SK-N-SH (cell line): ENCODE results near the gene CADPS2. TPM values are rescaled to one million over a fixed set of nuclear protein-coding genes. Genes with fewer than 3 reads are reported as not detected.

Experiments
- CTCF ChIA-PET: fragments of 300-600, 350-600 bp; formaldehyde crosslinking; extraction: SDS; loops from one replicate; lab custom pipeline; 2021; lab: Yijun Ruan, JAX
- POLR2A ChIA-PET: fragments of 350-600 bp; sonication (Branson Sonifier 250); formaldehyde crosslinking; extraction: SDS; loops from one replicate; lab custom pipeline; 2020; ENCODE audit warnings: antibody characterized with exemption, inconsistent platforms; lab: Yijun Ruan, JAX
- DNase-seq: peaks from one replicate; pipeline ENCODE4 v3.0.0; 2012
- H2AFZ ChIP-seq: fragments of 200-600 bp; sonication (generic); 2 replicates; pipeline ENCODE4 v1.8.1; 2016; ENCODE audit warnings: antibody characterized with exemption, mild to moderate bottlenecking, low read depth
- H3F3A ChIP-seq: fragments of 200-600 bp; sonication (generic); replicated peaks from 2 replicates; pipeline ENCODE3; 2016; ENCODE audit warnings: antibody characterized with exemption, mild to moderate bottlenecking; ENCODE audit not compliant: insufficient read depth
- H3K27ac ChIP-seq, 2 experiments: fragments of 200-500 bp in 1 of 2; fragments of 200-600 bp in 1 of 2; sonication (Bioruptor generic) in 1 of 2; sonication (generic), shearing (Covaris generic) in 1 of 2; 2 replicates each; pipeline versions ENCODE4 v1.5.1 to v1.6.1; 2014 to 2016; ENCODE audit warnings: low read depth in 2 of 2, inconsistent platforms in 1 of 2, low read length in 1 of 2, mild to moderate bottlenecking in 1 of 2, mixed read lengths in 1 of 2
- H3K27me3 ChIP-seq: fragments of 200-600 bp; sonication (generic), shearing (Covaris generic); 2 replicates; pipeline ENCODE4 v1.6.1; 2016; ENCODE audit warnings: mixed run types; ENCODE audit not compliant: insufficient read depth
- H3K36me3 ChIP-seq, 2 experiments: fragments of 200-500 bp in 1 of 2; fragments of 200-600 bp in 1 of 2; sonication (Bioruptor generic) in 1 of 2; sonication (generic) in 1 of 2; replicated peaks in 1 of 2; 2 replicates each; pipeline versions ENCODE3 to v1.5.1; 2014 to 2016; ENCODE audit warnings: low read length in 1 of 2, mild to moderate bottlenecking in 1 of 2; ENCODE audit not compliant: insufficient read depth in 2 of 2, control insufficient read depth in 1 of 2
- H3K4me1 ChIP-seq, 2 experiments: fragments of 200-500 bp in 1 of 2; fragments of 200-600 bp in 1 of 2; sonication (Bioruptor generic) in 1 of 2; sonication (generic), shearing (Covaris generic) in 1 of 2; 2 replicates each; pipeline versions ENCODE4 v1.5.1 to v1.6.1; 2014 to 2016; ENCODE audit warnings: low read depth in 1 of 2, low read length in 1 of 2, mixed run types in 1 of 2; ENCODE audit not compliant: insufficient read depth in 2 of 2, control insufficient read depth in 1 of 2
- H3K4me2 ChIP-seq: fragments of 200-600 bp; sonication (generic), shearing (Covaris generic); 2 replicates; pipeline ENCODE4 v1.6.1; 2017; ENCODE audit warnings: mixed run types
- H3K4me3 ChIP-seq, 2 experiments: fragments of 200-500 bp in 1 of 2; fragments of 200-600 bp in 1 of 2; sonication (Bioruptor generic) in 1 of 2; sonication (generic), shearing (Covaris generic) in 1 of 2; 2 replicates each; pipeline versions ENCODE4 v1.5.1 to v1.8.1; 2014 to 2016; ENCODE audit warnings: low read depth in 2 of 2, inconsistent platforms in 1 of 2, low read length in 1 of 2, mild to moderate bottlenecking in 1 of 2, mixed read lengths in 1 of 2, moderate library complexity in 1 of 2
- H3K79me2 ChIP-seq: fragments of 200-600 bp; sonication (generic); 2 replicates; pipeline ENCODE4 v1.8.1; 2017; ENCODE audit warnings: mild to moderate bottlenecking; ENCODE audit not compliant: insufficient read depth
- H3K9ac ChIP-seq: fragments of 200-600 bp; sonication (generic); 2 replicates; pipeline ENCODE4 v1.6.1; 2017; ENCODE audit warnings: mixed run types
- H3K9me2 ChIP-seq: fragments of 200-600 bp; sonication (generic); 2 replicates; pipeline ENCODE4 v1.6.1; 2017; ENCODE audit warnings: mixed run types
- H3K9me3 ChIP-seq: fragments of 200-600 bp; sonication (generic); 2 replicates; pipeline ENCODE4 v1.6.1; 2017; ENCODE audit warnings: mixed run types, mild to moderate bottlenecking, moderate library complexity
- H4K20me1 ChIP-seq: fragments of 200-600 bp; sonication (generic); 2 replicates; pipeline ENCODE4 v1.6.1; 2017; ENCODE audit warnings: mild to moderate bottlenecking, mixed run types; ENCODE audit not compliant: insufficient read depth
- EP300 ChIP-seq, 2 experiments: IDR thresholded peaks; 2 replicates each; pipeline versions ENCODE4 v1.4.0 to v1.6.1; 2012; ENCODE audit warnings: borderline replicate concordance in 1 of 2, low read depth in 1 of 2, low read length in 1 of 2
- EZH2phosphoT487 ChIP-seq: fragments of 200-600 bp; sonication (generic); IDR thresholded peaks from 2 replicates; pipeline ENCODE4 v1.6.1; 2017; ENCODE audit warnings: low read depth, mixed run types, mild to moderate bottlenecking, antibody characterized with exemption, moderate library complexity, borderline replicate concordance
- FOSL2 ChIP-seq: IDR thresholded peaks from 2 replicates; pipeline ENCODE4 v1.4.0; 2012; ENCODE audit warnings: low read depth, mild to moderate bottlenecking, moderate library complexity, borderline replicate concordance
- FOXJ3 ChIP-seq: sonication (generic); formaldehyde crosslinking; IDR thresholded peaks from 2 replicates; pipeline ENCODE4 v1.5.1; 2020; ENCODE audit warnings: mild to moderate bottlenecking, missing genetic modification reagents
- GABPA ChIP-seq: IDR thresholded peaks from 2 replicates; pipeline ENCODE4 v1.4.0; 2012; ENCODE audit warnings: low read depth, mild to moderate bottlenecking
- GATA2 ChIP-seq: sonication (generic); formaldehyde crosslinking; IDR thresholded peaks from 2 replicates; pipeline ENCODE4 v1.5.0; 2020; ENCODE audit warnings: mild to moderate bottlenecking, missing genetic modification reagents
- MXI1 ChIP-seq: IDR thresholded peaks from 2 replicates; pipeline ENCODE4 v1.6.1; 2012; ENCODE audit warnings: mild to moderate bottlenecking, low read depth, low read length, improper control_type of control experiment
- POLR2AphosphoS5 ChIP-seq: IDR thresholded peaks from 2 replicates; pipeline ENCODE4 v1.6.1; 2012; ENCODE audit warnings: low read depth, low read length
- RAD21 ChIP-seq: IDR thresholded peaks from 2 replicates; pipeline ENCODE4 v1.6.1; 2012; ENCODE audit warnings: mild to moderate bottlenecking, low read length
- RCOR1 ChIP-seq: fragments of 150-350 bp; IDR thresholded peaks from 2 replicates; pipeline ENCODE4 v1.6.1; 2017; ENCODE audit warnings: antibody characterized with exemption, low read length
- RFX5 ChIP-seq: IDR thresholded peaks from 2 replicates; pipeline ENCODE4 v1.6.1; 2012; ENCODE audit warnings: mild to moderate bottlenecking, improper control_type of control experiment, low read length
- SMC3 ChIP-seq: IDR thresholded peaks from 2 replicates; pipeline ENCODE4 v1.6.1; 2012; ENCODE audit warnings: low read depth, low read length, improper control_type of control experiment
- TAF1 ChIP-seq: IDR thresholded peaks from 2 replicates; pipeline ENCODE4 v1.6.1; 2012; ENCODE audit warnings: low read depth, mild to moderate bottlenecking, low read length, moderate library complexity, borderline replicate concordance
- TCF12 ChIP-seq: IDR thresholded peaks from 2 replicates; pipeline ENCODE4 v1.4.0; 2012
- TEAD4 ChIP-seq: IDR thresholded peaks from 2 replicates; pipeline ENCODE4 v1.4.0; 2012; ENCODE audit warnings: mild to moderate bottlenecking, borderline replicate concordance; ENCODE audit not compliant: insufficient read depth
- WGBS: methylation state at CpG from one replicate; pipeline ENCODE4 v1.1.6; 2017; ENCODE audit warnings: low lambda C conversion rate; 5-methylcytosine and 5-hydroxymethylcytosine counted together
- polyA plus RNA-seq, 3 experiments: library from polyadenylated mRNA; depleted of rRNA; stranded (reverse); fragments of >200 nt; gene quantifications; 2 replicates each; pipeline ENCODE4 v1.2.3, GENCODE V29; 2012
- TF ChIP-seq, protein P1 (sequence below): IDR thresholded peaks from 2 replicates; pipeline ENCODE4 v1.4.0; 2012; ENCODE audit warnings: low read depth, borderline replicate concordance
- TF ChIP-seq, protein P2 (sequence below): IDR thresholded peaks from 2 replicates; pipeline ENCODE4 v1.4.0; 2012; ENCODE audit warnings: low read depth
- TF ChIP-seq, protein P3 (sequence below): fragments of 150-350 bp; IDR thresholded peaks from 2 replicates; pipeline ENCODE4 v1.6.1; 2017; ENCODE audit warnings: antibody characterized with exemption, low read length, low read depth, borderline replicate concordance
- TF ChIP-seq, protein P4 (sequence below): fragments of 200-600 bp; sonication (generic); IDR thresholded peaks from 2 replicates; pipeline ENCODE4 v1.6.1; 2017; ENCODE audit warnings: antibody characterized with exemption, mild to moderate bottlenecking, moderate library complexity
- TF ChIP-seq, protein P5 (sequence below): IDR thresholded peaks from 2 replicates; pipeline ENCODE4 v1.6.1; 2012; ENCODE audit warnings: mild to moderate bottlenecking, low read depth, low read length, moderate library complexity

Gene CADPS2
- polyA plus RNA-seq, 1 of the 3 experiments (the other 2 are of a cell fraction) = 0.05 TPM

DNA sequence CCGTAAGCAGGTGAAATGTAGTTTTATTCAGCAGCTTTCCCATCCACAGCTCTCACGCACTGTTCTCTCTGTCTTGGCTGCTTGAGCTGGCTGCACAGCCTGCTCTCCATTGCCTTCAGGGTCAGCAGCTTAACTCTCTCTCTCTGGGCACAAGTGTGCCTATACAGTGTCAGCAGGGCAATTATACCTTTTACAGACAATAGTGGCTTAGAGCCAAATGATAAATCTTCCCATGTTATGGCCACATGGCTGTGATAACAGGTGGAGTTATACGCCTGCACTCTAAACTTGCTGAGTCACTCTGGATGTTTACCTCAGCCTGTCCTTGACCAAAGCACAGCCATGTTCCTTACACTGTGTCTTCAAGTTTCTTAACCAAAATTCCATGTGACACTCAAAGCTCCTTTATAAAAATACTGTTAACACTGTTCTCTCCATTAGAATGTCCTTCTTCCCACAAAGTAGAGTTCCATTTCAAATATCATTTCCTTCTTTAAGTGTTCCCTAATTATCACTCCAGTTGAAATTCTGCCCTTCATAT is 193.4 kb downstream of the CADPS2 start:
- POLR2A ChIA-PET = no interaction called here
- TF ChIP-seq EZH2phosphoT487 (no peak), GATA2 (CRISPR knock-in tag) (no peak), RCOR1 (no peak), SMC3 (no peak), FOXJ3 (CRISPR knock-in tag) (no peak), EP300 (IDR thresholded peaks at IDR 0.05; ENCODE audit: borderline replicate concordance in 1 of 2, low read depth in 1 of 2, low read length in 1 of 2) (no peak), FOSL2 (no peak), RAD21 (no peak), POLR2AphosphoS5 (no peak), TAF1 (no peak), TCF12 (no peak), RFX5 (no peak), MXI1 (no peak), TEAD4 (no peak), GABPA (no peak)
- TF ChIP-seq, protein P1, sequence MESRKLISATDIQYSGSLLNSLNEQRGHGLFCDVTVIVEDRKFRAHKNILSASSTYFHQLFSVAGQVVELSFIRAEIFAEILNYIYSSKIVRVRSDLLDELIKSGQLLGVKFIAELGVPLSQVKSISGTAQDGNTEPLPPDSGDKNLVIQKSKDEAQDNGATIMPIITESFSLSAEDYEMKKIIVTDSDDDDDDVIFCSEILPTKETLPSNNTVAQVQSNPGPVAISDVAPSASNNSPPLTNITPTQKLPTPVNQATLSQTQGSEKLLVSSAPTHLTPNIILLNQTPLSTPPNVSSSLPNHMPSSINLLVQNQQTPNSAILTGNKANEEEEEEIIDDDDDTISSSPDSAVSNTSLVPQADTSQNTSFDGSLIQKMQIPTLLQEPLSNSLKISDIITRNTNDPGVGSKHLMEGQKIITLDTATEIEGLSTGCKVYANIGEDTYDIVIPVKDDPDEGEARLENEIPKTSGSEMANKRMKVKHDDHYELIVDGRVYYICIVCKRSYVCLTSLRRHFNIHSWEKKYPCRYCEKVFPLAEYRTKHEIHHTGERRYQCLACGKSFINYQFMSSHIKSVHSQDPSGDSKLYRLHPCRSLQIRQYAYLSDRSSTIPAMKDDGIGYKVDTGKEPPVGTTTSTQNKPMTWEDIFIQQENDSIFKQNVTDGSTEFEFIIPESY = no peak
- TF ChIP-seq, protein P2, sequence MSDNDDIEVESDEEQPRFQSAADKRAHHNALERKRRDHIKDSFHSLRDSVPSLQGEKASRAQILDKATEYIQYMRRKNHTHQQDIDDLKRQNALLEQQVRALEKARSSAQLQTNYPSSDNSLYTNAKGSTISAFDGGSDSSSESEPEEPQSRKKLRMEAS = no peak
- TF ChIP-seq, protein P3, sequence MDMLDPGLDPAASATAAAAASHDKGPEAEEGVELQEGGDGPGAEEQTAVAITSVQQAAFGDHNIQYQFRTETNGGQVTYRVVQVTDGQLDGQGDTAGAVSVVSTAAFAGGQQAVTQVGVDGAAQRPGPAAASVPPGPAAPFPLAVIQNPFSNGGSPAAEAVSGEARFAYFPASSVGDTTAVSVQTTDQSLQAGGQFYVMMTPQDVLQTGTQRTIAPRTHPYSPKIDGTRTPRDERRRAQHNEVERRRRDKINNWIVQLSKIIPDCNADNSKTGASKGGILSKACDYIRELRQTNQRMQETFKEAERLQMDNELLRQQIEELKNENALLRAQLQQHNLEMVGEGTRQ = no peak
- TF ChIP-seq, protein P4, sequence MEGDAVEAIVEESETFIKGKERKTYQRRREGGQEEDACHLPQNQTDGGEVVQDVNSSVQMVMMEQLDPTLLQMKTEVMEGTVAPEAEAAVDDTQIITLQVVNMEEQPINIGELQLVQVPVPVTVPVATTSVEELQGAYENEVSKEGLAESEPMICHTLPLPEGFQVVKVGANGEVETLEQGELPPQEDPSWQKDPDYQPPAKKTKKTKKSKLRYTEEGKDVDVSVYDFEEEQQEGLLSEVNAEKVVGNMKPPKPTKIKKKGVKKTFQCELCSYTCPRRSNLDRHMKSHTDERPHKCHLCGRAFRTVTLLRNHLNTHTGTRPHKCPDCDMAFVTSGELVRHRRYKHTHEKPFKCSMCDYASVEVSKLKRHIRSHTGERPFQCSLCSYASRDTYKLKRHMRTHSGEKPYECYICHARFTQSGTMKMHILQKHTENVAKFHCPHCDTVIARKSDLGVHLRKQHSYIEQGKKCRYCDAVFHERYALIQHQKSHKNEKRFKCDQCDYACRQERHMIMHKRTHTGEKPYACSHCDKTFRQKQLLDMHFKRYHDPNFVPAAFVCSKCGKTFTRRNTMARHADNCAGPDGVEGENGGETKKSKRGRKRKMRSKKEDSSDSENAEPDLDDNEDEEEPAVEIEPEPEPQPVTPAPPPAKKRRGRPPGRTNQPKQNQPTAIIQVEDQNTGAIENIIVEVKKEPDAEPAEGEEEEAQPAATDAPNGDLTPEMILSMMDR = no peak
- TF ChIP-seq, protein P5, sequence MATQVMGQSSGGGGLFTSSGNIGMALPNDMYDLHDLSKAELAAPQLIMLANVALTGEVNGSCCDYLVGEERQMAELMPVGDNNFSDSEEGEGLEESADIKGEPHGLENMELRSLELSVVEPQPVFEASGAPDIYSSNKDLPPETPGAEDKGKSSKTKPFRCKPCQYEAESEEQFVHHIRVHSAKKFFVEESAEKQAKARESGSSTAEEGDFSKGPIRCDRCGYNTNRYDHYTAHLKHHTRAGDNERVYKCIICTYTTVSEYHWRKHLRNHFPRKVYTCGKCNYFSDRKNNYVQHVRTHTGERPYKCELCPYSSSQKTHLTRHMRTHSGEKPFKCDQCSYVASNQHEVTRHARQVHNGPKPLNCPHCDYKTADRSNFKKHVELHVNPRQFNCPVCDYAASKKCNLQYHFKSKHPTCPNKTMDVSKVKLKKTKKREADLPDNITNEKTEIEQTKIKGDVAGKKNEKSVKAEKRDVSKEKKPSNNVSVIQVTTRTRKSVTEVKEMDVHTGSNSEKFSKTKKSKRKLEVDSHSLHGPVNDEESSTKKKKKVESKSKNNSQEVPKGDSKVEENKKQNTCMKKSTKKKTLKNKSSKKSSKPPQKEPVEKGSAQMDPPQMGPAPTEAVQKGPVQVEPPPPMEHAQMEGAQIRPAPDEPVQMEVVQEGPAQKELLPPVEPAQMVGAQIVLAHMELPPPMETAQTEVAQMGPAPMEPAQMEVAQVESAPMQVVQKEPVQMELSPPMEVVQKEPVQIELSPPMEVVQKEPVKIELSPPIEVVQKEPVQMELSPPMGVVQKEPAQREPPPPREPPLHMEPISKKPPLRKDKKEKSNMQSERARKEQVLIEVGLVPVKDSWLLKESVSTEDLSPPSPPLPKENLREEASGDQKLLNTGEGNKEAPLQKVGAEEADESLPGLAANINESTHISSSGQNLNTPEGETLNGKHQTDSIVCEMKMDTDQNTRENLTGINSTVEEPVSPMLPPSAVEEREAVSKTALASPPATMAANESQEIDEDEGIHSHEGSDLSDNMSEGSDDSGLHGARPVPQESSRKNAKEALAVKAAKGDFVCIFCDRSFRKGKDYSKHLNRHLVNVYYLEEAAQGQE = no peak
- TF ChIP-seq, all 33 proteins: peak for 0

More for the DNA sequence above, 193.4 kb downstream of the CADPS2 start:
- no peaks in the 10 kb centered on the region for H3K9me2 ChIP-seq
- no peak overlapping the region for H3K4me3 ChIP-seq
- H3K79me2 ChIP-seq = no peaks in the 10 kb centered on the region
- H3K9me3 ChIP-seq = no peaks in the 10 kb centered on the region
- no peak overlapping the region for H2AFZ ChIP-seq
- H3K36me3 ChIP-seq = no peaks in the 10 kb centered on the region
- no peak for DNase-seq
- H3F3A ChIP-seq = no peaks in the 10 kb centered on the region
- H3K4me2 ChIP-seq = no peak overlapping the region
- H3K27me3 ChIP-seq = no peaks in the 10 kb centered on the region
- H3K27ac ChIP-seq = no peak overlapping the region
- H3K9ac ChIP-seq = no peak overlapping the region
- H3K4me1 ChIP-seq = no peaks in the 10 kb centered on the region
- CTCF ChIA-PET = no interaction called here
- no peaks in the 10 kb centered on the region for H4K20me1 ChIP-seq
- 19% methylated on average over 3 of the region's 3 CpGs for WGBS
